Measurements from ENCODE around the gene MMP21.
A peak's percentile ranks its signal among the peaks of the same experiment; 100 is the strongest.

MMP21 gene

GRCh38 chr10:125775491-125776106, at the start of gene MMP21:
Gene MMP21 (minus strand): TSS chr10:125775821. CDS start chr10:125775821, 0 bp downstream.
- no peak for DNase-seq (ENCODE audit: low read depth in 1 of 2, low spot score in 1 of 2)

GRCh38 chr10:125824736-125825135, 49.1 kb upstream of the MMP21 start:
- no peak for DNase-seq (ENCODE audit: low read depth in 1 of 2, low spot score in 1 of 2)

GRCh38 chr10:125823663-125824251, 48.1 kb upstream of the MMP21 start:
- no peak for DNase-seq (ENCODE audit: low read depth in 1 of 2, low spot score in 1 of 2)

- peak; percentile 81 to 84 for DNase-seq (ENCODE audit: low read depth in 1 of 2, low spot score in 1 of 2)
Measured at GRCh38 chr10:125822878-125823662, 47.4 kb upstream of the MMP21 start, which contains the start of the genes BCCIP and UROS. Gene BCCIP (plus strand): TSS chr10:125823546. CDS start chr10:125823558, 12 bp downstream. Gene UROS (minus strand): TSS chr10:125823258. CDS start chr10:125816499, 6,759 bp downstream.

GRCh38 chr10:125820701-125821100, 45.1 kb upstream of the MMP21 start:
- no peak for DNase-seq (ENCODE audit: low read depth in 1 of 2, low spot score in 1 of 2)

GRCh38 chr10:125817337-125817946, 41.8 kb upstream of the MMP21 start:
- no peak for DNase-seq (ENCODE audit: low read depth in 1 of 2, low spot score in 1 of 2)

GRCh38 chr10:125816548-125816947, 40.9 kb upstream of the MMP21 start:
- DNase-seq (ENCODE audit: low read depth in 1 of 2, low spot score in 1 of 2): no peak

GRCh38 chr10:125815764-125816163, 40.1 kb upstream of the MMP21 start:
- no peak for DNase-seq (ENCODE audit: low read depth in 1 of 2, low spot score in 1 of 2)

GRCh38 chr10:125812128-125812750, 36.6 kb upstream of the MMP21 start:
- no peak for DNase-seq (ENCODE audit: low read depth in 1 of 2, low spot score in 1 of 2)

- no peak for DNase-seq (ENCODE audit: low read depth in 1 of 2, low spot score in 1 of 2)
Measured at GRCh38 chr10:125811251-125811650, 35.6 kb upstream of the MMP21 start.

GRCh38 chr10:125808047-125808446, 32.4 kb upstream of the MMP21 start:
- DNase-seq (ENCODE audit: low read depth in 1 of 2, low spot score in 1 of 2): no peak

GRCh38 chr10:125802739-125803138, 27.1 kb upstream of the MMP21 start:
- no peak for DNase-seq (ENCODE audit: low read depth in 1 of 2, low spot score in 1 of 2)

- no peak for DNase-seq (ENCODE audit: low read depth in 1 of 2, low spot score in 1 of 2)
Measured at GRCh38 chr10:125802131-125802530, 26.5 kb upstream of the MMP21 start.

GRCh38 chr10:125801574-125801973, 26.0 kb upstream of the MMP21 start:
- no peak for DNase-seq (ENCODE audit: low read depth in 1 of 2, low spot score in 1 of 2)

- no peak for DNase-seq (ENCODE audit: low read depth in 1 of 2, low spot score in 1 of 2)
Measured at GRCh38 chr10:125799451-125800182, 24.0 kb upstream of the MMP21 start.

GRCh38 chr10:125797994-125798662, 22.5 kb upstream of the MMP21 start:
- no peak for DNase-seq (ENCODE audit: low read depth in 1 of 2, low spot score in 1 of 2)

GRCh38 chr10:125797424-125797823, 21.8 kb upstream of the MMP21 start:
- no peak for DNase-seq (ENCODE audit: low read depth in 1 of 2, low spot score in 1 of 2)

GRCh38 chr10:125795637-125796190, 20.1 kb upstream of the MMP21 start:
- no peak for DNase-seq (ENCODE audit: low read depth in 1 of 2, low spot score in 1 of 2)

- no peak for DNase-seq (ENCODE audit: low read depth in 1 of 2, low spot score in 1 of 2)
Measured at GRCh38 chr10:125795128-125795527, 19.5 kb upstream of the MMP21 start.

Measured in activated T-helper 1 cell treated with anti-CD3 and anti-CD28 coated beads, Interleukin-2, amount 50 U/mL, for 16 hours (primary cell).